GM12872 (cell line): Measurements from ENCODE around the gene PLAAT4.

Experiments
- CTCF ChIP-seq: IDR thresholded peaks from 3 replicates; pipeline ENCODE4 v1.5.1; 2011; ENCODE audit warnings: low read depth, mild to moderate bottlenecking, low read length, moderate library complexity; ENCODE audit not compliant: insufficient read depth

Gene PLAAT4

GRCh38 chr11:63573881-63574855, 37.6 kb downstream of the PLAAT4 start:
- no peak for TF ChIP-seq CTCF

GRCh38 chr11:63574856-63575602, 38.4 kb downstream of the PLAAT4 start:
- TF ChIP-seq CTCF, result no peak

GRCh38 chr11:63583357-63583677, 46.7 kb downstream of the PLAAT4 start:
- no peak for TF ChIP-seq CTCF

GRCh38 chr11:63586451-63587166, 50.0 kb downstream of the PLAAT4 start:
- no peak for TF ChIP-seq CTCF

GRCh38 chr11:63589000-63589399, 52.4 kb downstream of the PLAAT4 start:
- TF ChIP-seq CTCF, result no peak

GRCh38 chr11:63590024-63590788, 53.6 kb downstream of the PLAAT4 start:
- no peak for TF ChIP-seq CTCF
